GM18951 (cell line): ENCODE data around the gene C19orf25.
A peak's percentile ranks its signal among the peaks of the same experiment; 100 is the strongest.

Experiments used
- POLR2A ChIP-seq: IDR thresholded peaks from 4 replicates; pipeline ENCODE4 v1.6.1; 2011; ENCODE audit warnings: mild to moderate bottlenecking; ENCODE audit not compliant: insufficient read length, insufficient read depth; ENCODE audit errors: extremely low read depth
- in situ Hi-C: fragments of 300-500 bp; cut with MboI; formaldehyde crosslinking; loops from one replicate; pipeline ENCODE4 v1.12.0; 2022; ENCODE audit warnings: low sequenced_read_pairs, mixed read lengths, inconsistent platforms; ENCODE audit not compliant: unreplicated experiment

C19orf25 gene

DNA sequence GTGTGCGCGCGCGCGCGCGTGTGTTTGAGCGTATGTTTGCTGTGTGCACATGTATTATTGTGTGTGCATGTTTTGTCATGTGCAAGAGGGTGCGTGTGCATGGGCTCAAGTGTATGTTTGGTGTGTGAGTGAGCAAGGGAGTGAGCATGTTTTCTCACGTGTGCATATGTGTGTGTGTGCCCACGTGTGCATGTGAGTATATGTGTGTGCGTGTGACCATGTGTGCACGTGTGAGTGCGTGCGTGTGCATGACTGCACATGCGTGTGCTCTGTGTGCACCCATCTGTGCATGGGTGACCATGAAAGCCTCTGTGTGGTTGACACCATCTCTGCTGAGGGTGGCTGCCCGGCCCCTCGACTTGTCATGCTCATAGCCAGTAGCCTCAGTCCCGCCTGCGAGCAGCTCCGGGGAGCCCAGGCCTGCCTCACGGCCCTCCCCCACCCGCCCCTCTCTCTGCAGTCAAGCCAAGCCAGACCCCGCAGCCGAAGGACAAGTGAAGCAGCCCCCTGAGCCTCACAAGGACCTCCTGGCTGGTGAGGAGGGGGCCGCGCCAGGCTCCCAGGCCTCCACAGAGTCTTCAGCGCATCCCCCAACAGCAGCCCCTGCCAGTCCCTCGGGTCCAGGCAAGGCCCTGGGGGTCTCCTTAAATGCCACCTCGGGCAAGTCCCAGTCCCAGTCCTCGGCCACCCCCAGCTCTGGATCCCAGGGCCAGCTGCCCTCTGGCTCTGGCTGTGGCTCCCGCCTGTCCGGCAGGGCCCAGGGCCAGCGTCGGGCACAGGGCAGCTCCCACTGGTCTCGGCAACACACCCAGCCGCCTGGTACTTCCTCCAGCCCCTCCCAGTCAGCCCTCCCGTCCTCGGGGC lies 17.9 kb upstream of the C19orf25 start:
- in situ Hi-C loops: no loop called here
- no peak for TF ChIP-seq POLR2A

GRCh38 chr19:1495799-1496713 lies 17.0 kb upstream of the C19orf25 start:
- no peak for TF ChIP-seq POLR2A
- in situ Hi-C loops: no loop called here

GRCh38 chr19:1495051-1495798 lies 16.2 kb upstream of the C19orf25 start:
- no peak for TF ChIP-seq POLR2A
- in situ Hi-C loops: no loop called here

- in situ Hi-C loops: no loop called here
- no peak for TF ChIP-seq POLR2A
Measured at GRCh38 chr19:1494115-1494815, 15.2 kb upstream of the C19orf25 start.

DNA sequence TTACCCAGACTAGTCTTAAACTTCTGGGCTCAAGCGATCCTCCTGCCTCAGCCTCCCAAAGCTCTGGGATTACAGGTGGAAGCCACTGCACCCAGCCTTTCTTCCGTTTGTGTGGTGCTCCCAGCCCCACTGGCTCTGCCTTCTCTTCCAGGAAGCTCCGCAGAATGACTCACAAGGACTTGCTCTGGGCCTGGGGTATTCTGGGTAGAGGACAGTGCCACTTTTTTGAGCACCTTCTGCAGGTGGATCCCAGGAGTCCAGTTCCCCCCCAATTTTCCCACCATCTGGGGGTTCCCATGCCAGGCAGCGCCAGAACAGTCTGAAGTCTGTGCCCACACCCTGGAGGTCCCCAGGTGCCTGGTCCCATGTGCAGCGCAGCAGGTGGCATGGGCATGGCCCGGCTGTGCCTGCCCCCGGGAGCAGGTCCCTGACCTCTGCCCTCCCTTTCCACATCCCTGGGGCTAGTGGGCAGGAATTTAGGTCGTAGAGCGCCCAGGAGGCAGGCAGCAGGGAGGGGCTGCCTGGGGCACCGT lies 13.5 kb upstream of the C19orf25 start:
- in situ Hi-C loops: no loop called here
- no peak for TF ChIP-seq POLR2A

DNA sequence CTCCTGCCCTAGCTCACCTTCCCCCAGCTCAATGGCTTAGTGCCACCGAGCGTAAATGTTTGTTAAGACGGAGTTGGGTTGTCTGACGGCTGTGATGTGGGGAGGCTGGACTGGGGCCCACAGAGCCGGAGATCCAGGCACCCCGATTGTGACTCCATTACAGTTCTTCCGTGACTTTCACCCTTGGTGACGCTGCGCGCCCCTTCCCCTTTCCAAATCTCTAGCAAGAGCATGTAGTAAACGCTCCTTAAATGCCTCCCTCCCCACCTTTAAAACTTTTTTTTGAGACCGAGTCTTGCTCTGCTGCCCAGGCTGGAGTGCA lies 12.8 kb upstream of the C19orf25 start:
- no peak for TF ChIP-seq POLR2A
- in situ Hi-C loops: no loop called here

GRCh38 chr19:1491114-1491848 lies 12.3 kb upstream of the C19orf25 start, which contains the start of gene REEP6:
Gene REEP6, plus strand, starts transcription at chr19:1491181. Its CDS starts 89 bp downstream, at chr19:1491270.
- TF ChIP-seq POLR2A: peak; percentile 32
- in situ Hi-C loops: no loop called here

DNA sequence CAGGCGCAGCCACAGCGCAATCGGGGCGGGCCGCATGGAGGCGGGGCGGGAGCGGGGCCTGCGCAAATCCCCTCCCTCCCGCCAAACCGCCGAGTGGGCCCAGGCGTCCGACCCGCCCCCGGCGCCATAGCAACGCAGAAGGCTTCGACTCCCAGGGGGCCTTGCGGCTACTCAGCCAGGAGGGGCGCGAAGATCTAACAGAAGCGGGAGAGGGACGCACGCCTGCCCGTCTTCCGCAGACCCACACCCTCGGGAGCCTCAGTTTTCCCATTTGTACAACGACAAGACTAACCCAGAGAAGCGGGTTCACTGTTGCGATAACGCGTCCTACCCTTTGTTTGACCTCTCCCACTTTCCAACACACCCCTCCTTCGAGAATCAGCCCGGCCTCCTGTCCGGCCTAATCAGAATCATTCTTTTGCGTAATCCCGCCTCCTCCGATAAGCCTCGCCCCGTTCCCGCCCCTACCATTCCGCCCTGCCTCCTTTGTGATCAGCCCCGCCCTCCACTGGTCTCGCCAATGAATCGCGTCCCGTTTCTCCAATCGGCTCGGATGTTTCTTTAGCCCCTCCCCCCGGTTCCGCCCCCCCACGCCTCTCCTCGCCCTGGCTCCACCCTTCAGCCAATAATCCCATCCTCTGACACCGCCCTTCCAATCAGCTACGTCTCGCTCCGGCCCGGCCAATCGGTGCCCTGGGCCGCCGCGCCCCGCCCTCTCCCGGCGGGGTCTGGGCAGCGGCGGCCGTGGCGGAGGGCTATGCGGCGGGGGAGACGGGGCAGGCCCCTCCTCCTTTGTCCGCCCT lies 11.5 kb upstream of the C19orf25 start, which contains the start of gene PCSK4:
Gene PCSK4, minus strand, starts transcription at position 40 of the 803 bp plus-strand sequence. Its CDS starts 4 bp downstream, at position 36.
- in situ Hi-C loops: no loop called here
- TF ChIP-seq POLR2A: no peak

GRCh38 chr19:1489463-1490310 lies 10.7 kb upstream of the C19orf25 start:
- in situ Hi-C loops: no loop called here
- peak; percentile 51 for TF ChIP-seq POLR2A

- no peak for TF ChIP-seq POLR2A
- in situ Hi-C loops: no loop called here
Measured at GRCh38 chr19:1488282-1488601, 9.2 kb upstream of the C19orf25 start.

- no peak for TF ChIP-seq POLR2A
- in situ Hi-C loops: no loop called here
Measured at GRCh38 chr19:1487576-1488281, 8.7 kb upstream of the C19orf25 start.
